IgD-negative memory B cell (primary cell): ENCODE measurements around the gene ZNF44. TPM values are rescaled to one million over a fixed set of nuclear protein-coding genes. Genes with fewer than 3 reads are reported as not detected.
"Not testable (repeated sequence)": the region's sequence is repeated elsewhere in the genome, so short reads cannot be mapped to it uniquely, and the experiment has no call there.

Experiments used
- H3K27ac Mint-ChIP-seq, 3 donors: one replicate each; pipeline ENCODE4 v1.8.0; 2020 to 2022; ENCODE audit warnings: mild to moderate bottlenecking in 3 of 3, mixed read lengths in 3 of 3, moderate library complexity in 1 of 3
- H3K27me3 Mint-ChIP-seq: one replicate; pipeline ENCODE4 v1.8.0; 2021; ENCODE audit warnings: mixed read lengths
- H3K36me3 Mint-ChIP-seq: one replicate; pipeline ENCODE4 v1.8.0; 2020; ENCODE audit warnings: mild to moderate bottlenecking, mixed read lengths
- H3K4me1 Mint-ChIP-seq, 3 donors: one replicate each; pipeline ENCODE4 v1.8.0; 2020 to 2022; ENCODE audit warnings: mixed read lengths in 3 of 3, mild to moderate bottlenecking in 1 of 3
- H3K4me3 Mint-ChIP-seq, 4 donors: one replicate each; pipeline ENCODE4 v1.8.0; 2020 to 2022; ENCODE audit warnings: mild to moderate bottlenecking in 4 of 4, mixed read lengths in 4 of 4, moderate library complexity in 3 of 4
- H3K9me3 Mint-ChIP-seq, 3 donors: one replicate each; pipeline ENCODE4 v1.8.0; 2020 to 2021; ENCODE audit warnings: mixed read lengths in 3 of 3, mild to moderate bottlenecking in 1 of 3
- polyA plus RNA-seq: library from polyadenylated mRNA; unstranded; fragments of 300-500 nt; fragmentation: Illumina TruSeq; gene quantifications from one replicate; pipeline ENCODE4 v1.2.3, GENCODE V29; 2021

ZNF44 gene
- 18.9 TPM for polyA plus RNA-seq

DNA sequence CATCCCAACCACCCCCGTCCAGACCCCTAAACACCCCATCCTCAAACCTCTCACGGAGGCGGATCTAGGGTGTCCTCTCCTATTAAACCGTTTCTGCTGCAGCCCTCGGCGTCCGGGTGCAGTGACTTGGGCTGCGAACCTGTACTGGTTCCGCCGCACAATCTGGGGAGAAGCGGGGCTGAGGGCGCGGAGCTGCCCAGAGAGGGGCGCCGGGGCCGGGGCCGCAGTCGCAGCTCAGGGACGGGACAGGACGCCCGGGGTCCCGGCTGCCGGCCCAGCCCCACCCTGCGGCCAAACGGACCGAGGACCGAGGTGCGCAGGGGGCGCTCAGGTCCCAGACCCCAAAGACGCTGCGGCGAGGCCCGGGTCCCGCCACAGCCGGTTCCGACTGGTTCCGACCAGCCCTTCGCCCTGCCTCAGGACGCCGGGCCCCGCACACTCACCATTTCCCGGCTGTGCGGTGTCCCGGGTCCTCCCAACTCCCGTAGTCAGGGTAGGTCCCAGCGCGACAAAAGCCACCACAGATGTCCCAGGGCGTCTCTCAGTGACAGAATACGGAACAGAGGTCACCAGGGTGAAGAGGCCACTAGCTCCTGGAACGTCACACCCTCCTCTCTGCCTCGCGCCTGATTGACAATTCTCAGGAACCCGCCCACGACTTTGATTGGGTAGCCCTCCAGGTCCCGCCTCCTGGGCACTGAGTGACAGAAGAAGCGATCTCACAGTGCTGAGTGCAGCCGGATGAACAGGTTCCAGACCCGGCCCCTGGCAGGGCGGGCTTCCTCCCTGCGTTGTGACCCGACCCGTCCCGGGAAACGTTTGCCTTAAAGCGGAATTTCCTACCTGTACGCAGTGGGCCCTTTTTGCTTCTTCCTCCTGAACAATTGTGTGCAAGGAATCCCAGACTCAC, at the start of gene ZNF44:
ZNF44 (minus strand) TSS at position 635 of the 910 bp plus-strand sequence; CDS start at position 446, 189 bp downstream.
- H3K9me3 Mint-ChIP-seq = no peaks in the 10 kb centered on the region
- H3K4me1 Mint-ChIP-seq = peaks cover 21 to 30% (median 26%) of the 10 kb centered on the region in 3 donors
- peak within 1 kb of the TSS; percentile 92 to 100 (median 100) for H3K4me3 Mint-ChIP-seq

GRCh38 chr19:12333162-12334159, 38.8 kb upstream of the ZNF44 start, which contains the start of gene ZNF563:
Gene ZNF563 (minus strand): TSS chr19:12333633. CDS start chr19:12333482, 151 bp downstream.
- Mint-ChIP-seq H3K4me1 (peaks cover 33 to 38% (median 35%) of the 10 kb centered on the region in 3 donors), H3K27ac (peak within 1 kb of the TSS; percentile 88 to 97 (median 91)), H3K27me3 (no peaks in the 10 kb centered on the region), H3K36me3 (peaks cover 2% of the 10 kb centered on the region), H3K9me3 (no peaks in the 10 kb centered on the region), H3K4me3 (peak within 1 kb of the TSS; percentile 97 to 100 (median 99))

More for the DNA sequence above, at the start of gene ZNF44:
- H3K27me3 Mint-ChIP-seq = no peaks in the 10 kb centered on the region
- peaks cover 5% of the 10 kb centered on the region for H3K36me3 Mint-ChIP-seq
- peak within 1 kb of the TSS; percentile 75 to 96 (median 96) for H3K27ac Mint-ChIP-seq

DNA sequence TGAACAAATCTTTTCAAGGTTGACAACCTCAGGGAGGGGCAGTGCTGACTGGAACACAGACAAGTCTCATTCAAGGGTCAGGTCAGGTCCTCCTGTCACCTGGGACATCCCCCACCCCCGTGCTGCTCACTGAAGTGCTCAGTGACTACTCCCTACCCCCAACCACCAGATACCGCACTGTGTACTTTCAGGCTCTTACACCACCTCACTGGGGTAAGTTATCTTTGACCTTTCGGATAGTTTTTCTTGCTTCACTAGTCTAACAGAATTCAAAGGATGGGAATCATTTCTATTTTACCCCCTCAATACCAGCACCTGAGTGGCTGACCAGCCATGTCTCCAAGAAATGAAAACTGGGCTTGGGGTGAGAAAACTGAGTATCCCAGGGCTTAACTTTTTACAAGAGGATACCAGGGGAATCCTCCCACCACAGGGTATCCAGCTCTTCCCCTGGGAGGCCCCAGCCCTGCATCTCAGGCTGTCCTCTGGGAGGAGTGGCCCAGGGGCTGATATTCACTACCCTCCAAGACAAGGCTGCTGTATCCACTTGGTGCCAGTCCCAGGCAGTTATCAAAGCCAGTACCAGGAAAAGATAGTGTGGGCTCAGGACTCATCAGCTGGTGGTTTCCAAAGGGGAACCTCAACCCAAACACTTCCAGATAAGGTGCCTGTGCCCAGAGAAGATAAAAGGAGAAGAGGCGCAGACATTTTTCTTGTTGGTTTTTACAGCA, 36.7 kb upstream of the ZNF44 start:
- Mint-ChIP-seq H3K4me3 (peak overlapping the region; percentile 97 to 100 (median 99)), H3K27ac (peak overlapping the region; percentile 65 to 90 (median 83)), H3K36me3 (peaks cover 6% of the 10 kb centered on the region), H3K9me3 (no peaks in the 10 kb centered on the region), H3K4me1 (peaks cover 33 to 44% (median 35%) of the 10 kb centered on the region in 3 donors), H3K27me3 (no peaks in the 10 kb centered on the region)

GRCh38 chr19:12330340-12330739, 35.7 kb upstream of the ZNF44 start:
- H3K27ac Mint-ChIP-seq = peak overlapping the region in 1 of 3 donors; percentile 50
- no peaks in the 10 kb centered on the region for H3K27me3 Mint-ChIP-seq
- peaks cover 14% of the 10 kb centered on the region for H3K36me3 Mint-ChIP-seq
- no peaks in the 10 kb centered on the region for H3K9me3 Mint-ChIP-seq
- H3K4me3 Mint-ChIP-seq = peak overlapping the region in 2 of 4 donors; percentile 99
- H3K4me1 Mint-ChIP-seq = peaks cover 33 to 47% (median 35%) of the 10 kb centered on the region in 3 donors

GRCh38 chr19:12325690-12326089, 31.0 kb upstream of the ZNF44 start:
- Mint-ChIP-seq H3K27me3 (no peaks in the 10 kb centered on the region), H3K9me3 (peaks cover 0 to 5% (median 3%) of the 10 kb centered on the region in 3 donors), H3K36me3 (peaks cover 31% of the 10 kb centered on the region), H3K27ac (no peak overlapping the region), H3K4me3 (peak overlapping the region in 1 of 4 donors; percentile 23), H3K4me1 (peaks cover 11 to 19% (median 11%) of the 10 kb centered on the region in 3 donors)

GRCh38 chr19:12318782-12319413, 24.2 kb upstream of the ZNF44 start:
- Mint-ChIP-seq H3K4me3 (no peak overlapping the region), H3K9me3 (peaks cover 9 to 27% (median 19%) of the 10 kb centered on the region in 3 donors), H3K36me3 (peaks cover 33% of the 10 kb centered on the region), H3K27me3 (no peaks in the 10 kb centered on the region), H3K4me1 (no peaks in the 10 kb centered on the region), H3K27ac (no peak overlapping the region)

DNA sequence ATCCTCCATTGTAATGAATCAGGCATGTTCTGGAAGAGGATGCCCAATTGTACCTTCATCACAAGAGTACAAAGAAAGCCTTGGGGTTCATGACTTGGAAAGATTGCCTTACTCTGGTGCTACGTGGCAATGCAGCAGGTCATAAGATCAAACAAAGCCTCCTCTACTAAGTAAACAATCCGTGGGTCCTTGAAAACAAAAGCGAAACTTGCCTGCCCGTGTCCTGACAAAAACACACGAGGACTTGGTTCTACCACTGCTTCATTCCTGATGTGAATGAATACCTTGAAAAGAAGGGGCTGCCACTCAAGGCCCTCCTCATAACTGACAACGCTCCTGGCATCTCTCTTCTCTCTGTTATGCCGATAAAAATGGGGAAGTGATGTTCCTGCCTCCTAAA, 19.9 kb upstream of the ZNF44 start:
- Mint-ChIP-seq H3K27ac (peak overlapping the region in 1 of 3 donors; percentile 39), H3K4me1 (no peaks in the 10 kb centered on the region), H3K27me3 (no peaks in the 10 kb centered on the region), H3K36me3 (peaks cover 20% of the 10 kb centered on the region), H3K4me3 (no peak overlapping the region), H3K9me3 (peaks cover 9 to 23% (median 15%) of the 10 kb centered on the region in 3 donors)

GRCh38 chr19:12308891-12309290, 14.2 kb upstream of the ZNF44 start:
- not testable (repeated sequence) for H3K36me3 Mint-ChIP-seq, H3K4me3 Mint-ChIP-seq, H3K27ac Mint-ChIP-seq, H3K9me3 Mint-ChIP-seq, H3K27me3 Mint-ChIP-seq, H3K4me1 Mint-ChIP-seq

DNA sequence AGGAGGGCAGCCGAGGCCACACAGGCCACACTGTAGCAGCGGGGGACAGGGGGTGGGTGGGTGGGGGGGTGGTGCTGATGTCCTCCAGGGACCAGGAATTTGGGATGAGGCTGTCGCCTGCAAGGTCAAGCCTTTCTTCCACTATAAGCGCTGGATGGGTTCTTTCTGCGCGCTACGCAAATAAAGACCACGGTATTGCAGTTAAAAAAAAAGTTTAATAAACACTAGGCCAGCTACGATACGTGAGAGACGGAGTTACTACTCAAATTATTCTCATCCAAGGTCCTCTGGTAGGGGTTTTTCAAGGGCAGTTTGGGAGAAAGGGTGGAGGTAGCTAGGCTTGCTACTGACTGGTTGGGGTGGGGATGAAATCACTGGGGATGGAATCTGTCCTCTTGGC, 508 bp upstream of the ZNF44 start:
- Mint-ChIP-seq H3K9me3 (no peaks in the 10 kb centered on the region), H3K27me3 (no peaks in the 10 kb centered on the region), H3K4me3 (peak overlapping the region; percentile 92 to 100 (median 100)), H3K36me3 (peaks cover 6% of the 10 kb centered on the region), H3K4me1 (peaks cover 21 to 26% (median 26%) of the 10 kb centered on the region in 3 donors), H3K27ac (peak overlapping the region; percentile 75 to 96 (median 96))

DNA sequence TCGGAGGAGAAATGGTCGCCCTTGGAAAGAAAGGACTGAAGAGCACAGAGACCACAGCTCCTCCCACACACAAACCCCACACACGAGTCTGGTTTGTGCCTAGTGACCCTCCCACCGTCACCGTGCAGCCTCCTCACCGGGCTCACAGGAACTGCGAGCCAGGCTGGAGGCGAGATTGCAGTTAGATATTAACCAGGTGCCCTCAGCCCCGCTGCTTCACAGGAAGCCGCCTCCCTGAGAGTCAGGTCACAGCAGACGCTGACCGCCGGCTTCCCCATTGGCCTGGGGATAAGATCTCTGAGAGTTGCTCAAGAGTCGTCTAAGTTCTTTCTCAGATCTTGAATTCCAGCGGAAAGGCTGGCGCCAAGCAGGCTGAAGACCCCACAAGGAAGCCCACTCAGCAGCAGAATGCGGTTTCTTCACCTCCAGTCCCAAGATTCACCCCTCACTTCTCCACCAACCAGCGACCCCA, 870 bp downstream of the ZNF44 start:
- Mint-ChIP-seq H3K27ac (peak overlapping the region; percentile 75 to 92 (median 88)), H3K4me1 (peaks cover 24 to 37% (median 28%) of the 10 kb centered on the region in 3 donors), H3K27me3 (no peaks in the 10 kb centered on the region), H3K9me3 (peaks cover 0 to 1% (median 0%) of the 10 kb centered on the region in 3 donors), H3K36me3 (peaks cover 3% of the 10 kb centered on the region), H3K4me3 (peak overlapping the region; percentile 92 to 100 (median 100))

GRCh38 chr19:12289790-12290065, 5.0 kb downstream of the ZNF44 start:
- Mint-ChIP-seq H3K36me3 (peaks cover 9% of the 10 kb centered on the region), H3K9me3 (peaks cover 0 to 1% (median 0%) of the 10 kb centered on the region in 3 donors), H3K27me3 (no peaks in the 10 kb centered on the region), H3K4me1 (peaks cover 27 to 42% (median 29%) of the 10 kb centered on the region in 3 donors), H3K27ac (peak overlapping the region in 1 of 3 donors; percentile 50), H3K4me3 (peak overlapping the region in 1 of 4 donors; percentile 4)

GRCh38 chr19:12287958-12288500, 6.7 kb downstream of the ZNF44 start:
- peak overlapping the region in 2 of 3 donors; percentile 5 to 59 for H3K27ac Mint-ChIP-seq
- H3K9me3 Mint-ChIP-seq = peaks cover 0 to 1% (median 0%) of the 10 kb centered on the region in 3 donors
- H3K4me1 Mint-ChIP-seq = peaks cover 19 to 31% (median 19%) of the 10 kb centered on the region in 3 donors
- H3K36me3 Mint-ChIP-seq = peaks cover 8% of the 10 kb centered on the region
- no peaks in the 10 kb centered on the region for H3K27me3 Mint-ChIP-seq
- peak overlapping the region in 3 of 4 donors; percentile 14 to 80 (median 73) for H3K4me3 Mint-ChIP-seq

DNA sequence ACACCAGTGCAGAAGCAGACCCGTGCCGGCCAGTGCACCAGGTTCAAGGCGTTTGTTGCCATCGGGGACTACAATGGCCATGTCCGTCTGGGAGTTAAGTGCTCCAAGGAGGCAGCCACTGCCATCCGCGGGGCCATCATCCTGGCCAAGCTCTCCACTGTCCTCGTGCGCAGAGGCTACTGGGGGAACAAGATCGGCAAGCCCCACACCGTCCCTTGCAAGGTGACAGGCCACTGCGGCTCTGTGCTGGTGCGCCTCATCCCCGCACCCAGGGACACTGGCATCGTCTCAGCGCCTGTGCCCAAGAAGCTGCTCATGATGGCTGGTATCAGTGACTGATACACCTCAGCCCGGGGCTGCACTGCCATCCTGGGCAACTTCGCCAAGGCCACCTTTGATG, 10.1 kb downstream of the ZNF44 start:
- peaks cover 11 to 16% (median 15%) of the 10 kb centered on the region in 3 donors for H3K4me1 Mint-ChIP-seq
- peaks cover 4 to 13% (median 6%) of the 10 kb centered on the region in 3 donors for H3K9me3 Mint-ChIP-seq
- no peak overlapping the region for H3K27ac Mint-ChIP-seq
- H3K27me3 Mint-ChIP-seq = no peaks in the 10 kb centered on the region
- H3K36me3 Mint-ChIP-seq = peaks cover 19% of the 10 kb centered on the region
- no peak overlapping the region for H3K4me3 Mint-ChIP-seq
